SK-N-DZ (cell line): Measurements from ENCODE around the gene CHN2.
A peak's percentile ranks its signal among the peaks of the same experiment; 100 is the strongest.

Experiments used
- DNase-seq: peaks from one replicate; pipeline ENCODE4 v3.0.0-alpha.2; 2015; ENCODE audit warnings: low spot score

The CHN2 gene

DNA sequence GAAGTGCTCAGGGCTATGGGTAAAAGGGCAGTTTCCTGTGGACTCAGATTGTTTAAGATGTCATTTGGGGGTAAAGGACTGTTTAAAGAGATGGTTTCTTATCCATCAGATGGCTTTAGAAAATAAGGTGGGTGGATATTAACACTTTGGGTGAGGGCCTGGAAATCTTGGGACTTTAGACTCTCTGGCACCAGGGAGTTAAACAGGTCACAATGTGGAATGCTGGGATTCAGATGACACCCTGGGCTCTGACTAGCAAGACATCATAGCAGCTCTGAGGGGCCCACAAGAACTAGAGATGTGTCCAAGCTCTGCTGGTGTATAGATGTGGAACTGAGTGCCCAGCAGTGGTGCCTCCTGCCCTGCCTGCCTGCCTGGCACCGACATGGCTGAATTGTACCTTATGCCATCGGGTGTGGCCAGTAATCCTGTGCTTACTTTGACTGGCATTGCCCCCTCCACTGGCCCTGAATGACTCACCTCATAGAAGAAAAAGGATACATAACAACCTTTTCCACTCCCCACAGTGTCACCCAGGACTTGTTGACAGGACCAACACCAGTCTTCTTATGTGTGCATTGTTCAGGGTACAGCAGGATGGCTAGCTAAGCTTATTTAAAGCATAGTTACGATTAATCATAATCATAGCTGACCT lies 269.1 kb downstream of the CHN2 start:
- no peak for DNase-seq

DNA sequence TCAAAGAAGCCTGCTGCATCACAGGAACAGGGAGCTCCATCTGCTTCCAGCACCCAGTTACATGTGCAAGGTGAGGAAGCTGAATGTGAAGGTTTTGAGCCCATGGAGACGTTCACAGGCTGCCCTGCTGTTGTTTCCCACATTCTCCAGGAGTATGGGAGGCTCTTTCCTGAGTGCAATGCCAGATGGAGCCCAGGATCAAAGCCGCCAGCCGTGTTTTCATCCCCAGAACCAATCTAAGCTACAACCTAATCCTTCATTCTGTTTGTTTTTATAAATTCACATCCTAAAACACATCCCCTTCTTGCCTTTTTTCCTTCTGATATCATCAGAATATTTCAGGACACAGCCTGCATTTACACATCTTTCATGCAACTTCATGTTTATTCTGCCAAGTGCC lies 270.2 kb downstream of the CHN2 start:
- DNase-seq, result no peak

DNA sequence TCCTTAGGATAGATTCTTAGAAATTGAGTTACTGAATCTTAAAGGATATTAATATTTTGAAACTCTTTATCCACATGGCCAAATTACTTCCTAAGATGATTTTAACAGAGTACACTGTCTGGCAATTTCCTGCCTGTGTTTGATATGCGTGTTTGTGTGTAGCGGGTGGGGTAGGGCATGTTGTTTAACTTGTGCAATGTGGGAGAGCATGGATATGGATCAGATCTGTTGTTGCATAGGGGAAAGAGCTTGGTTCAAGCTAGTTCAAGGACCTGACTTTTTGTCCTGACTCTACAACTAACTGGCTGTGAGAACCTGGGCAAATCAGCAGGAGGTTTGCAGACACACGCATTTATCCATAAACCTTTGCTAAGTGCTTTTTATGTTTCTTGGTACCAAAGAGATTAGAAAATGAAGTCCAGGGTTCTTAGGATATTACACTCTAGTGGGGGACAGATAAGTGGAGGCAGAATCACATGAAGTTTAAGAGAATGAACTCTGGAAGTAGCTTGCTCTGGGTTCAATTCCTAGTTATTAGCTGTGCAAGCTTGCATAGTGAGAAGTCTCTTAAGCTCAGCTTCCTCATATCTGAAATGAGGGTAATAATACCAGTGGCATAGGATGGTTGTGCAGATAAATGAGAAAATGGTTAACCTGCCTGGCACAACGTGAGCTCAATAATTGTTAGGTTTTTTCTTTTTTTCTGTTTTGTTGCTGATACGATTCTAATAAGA lies 272.8 kb downstream of the CHN2 start:
- no peak for DNase-seq

DNA sequence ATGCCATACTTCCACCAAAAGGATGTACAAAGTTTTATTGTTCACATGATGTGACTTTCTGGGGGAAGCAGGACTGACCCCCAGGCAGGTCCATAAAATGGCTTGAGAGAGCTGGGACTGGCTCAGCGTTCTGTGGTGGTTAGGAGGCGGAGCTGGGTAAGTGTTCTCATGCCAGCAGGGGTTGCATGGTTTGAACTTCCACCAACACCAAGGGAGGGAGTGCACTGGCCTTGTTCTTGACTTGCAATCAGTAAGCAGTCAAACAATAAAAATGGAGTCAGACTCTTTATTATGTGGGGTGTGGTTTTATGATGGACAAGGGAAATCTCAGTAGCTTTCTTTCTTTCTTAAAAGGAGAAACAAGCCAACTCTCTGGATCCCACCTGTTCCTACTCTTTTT lies 273.6 kb downstream of the CHN2 start:
- no peak for DNase-seq

DNA sequence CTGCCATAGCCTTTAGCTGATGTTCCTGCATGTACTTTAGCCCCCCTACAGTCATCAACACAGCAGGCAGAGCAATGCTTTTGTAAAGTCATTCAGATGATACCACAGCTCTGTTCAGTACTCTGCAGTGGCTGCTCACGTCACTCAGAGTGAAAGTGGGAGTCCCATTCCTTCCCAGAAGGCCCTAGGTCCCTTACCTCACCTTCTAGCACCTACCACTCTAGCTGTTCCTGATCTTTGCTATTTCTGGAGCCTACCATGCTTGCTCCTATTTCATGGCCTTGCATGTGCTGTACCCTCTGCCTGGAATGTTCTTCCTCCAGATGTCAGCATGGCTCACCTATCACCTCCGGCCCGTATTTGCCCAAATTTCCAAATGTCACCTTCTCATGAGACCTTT lies 274.7 kb downstream of the CHN2 start:
- no peak for DNase-seq

DNA sequence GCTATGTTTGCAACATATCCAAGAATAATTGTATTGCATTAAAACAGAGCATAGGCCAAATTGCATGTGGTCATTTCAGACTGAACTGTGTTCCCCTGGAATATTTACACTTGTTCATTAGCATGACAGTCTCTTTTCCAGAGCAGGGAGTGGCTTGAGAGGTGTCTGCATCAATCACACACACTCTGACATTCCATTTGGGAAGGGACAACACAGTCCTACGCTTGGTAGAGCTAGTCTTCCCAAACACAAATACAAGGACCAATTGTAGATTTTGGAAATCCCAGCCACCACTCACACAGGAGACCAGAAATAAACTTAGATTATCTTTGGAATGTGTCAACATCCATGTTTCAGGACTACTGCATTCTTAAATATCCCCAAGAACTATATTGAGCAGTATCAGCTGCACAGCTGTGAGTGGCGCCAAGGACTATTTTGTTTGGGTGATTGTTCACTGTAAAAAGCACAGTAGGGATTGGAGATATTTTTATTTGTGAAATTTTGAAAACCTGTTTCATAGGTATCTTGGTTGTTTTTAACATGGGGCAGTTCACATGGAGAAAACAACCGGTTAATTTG lies 275.5 kb downstream of the CHN2 start:
- DNase-seq, result no peak

DNA sequence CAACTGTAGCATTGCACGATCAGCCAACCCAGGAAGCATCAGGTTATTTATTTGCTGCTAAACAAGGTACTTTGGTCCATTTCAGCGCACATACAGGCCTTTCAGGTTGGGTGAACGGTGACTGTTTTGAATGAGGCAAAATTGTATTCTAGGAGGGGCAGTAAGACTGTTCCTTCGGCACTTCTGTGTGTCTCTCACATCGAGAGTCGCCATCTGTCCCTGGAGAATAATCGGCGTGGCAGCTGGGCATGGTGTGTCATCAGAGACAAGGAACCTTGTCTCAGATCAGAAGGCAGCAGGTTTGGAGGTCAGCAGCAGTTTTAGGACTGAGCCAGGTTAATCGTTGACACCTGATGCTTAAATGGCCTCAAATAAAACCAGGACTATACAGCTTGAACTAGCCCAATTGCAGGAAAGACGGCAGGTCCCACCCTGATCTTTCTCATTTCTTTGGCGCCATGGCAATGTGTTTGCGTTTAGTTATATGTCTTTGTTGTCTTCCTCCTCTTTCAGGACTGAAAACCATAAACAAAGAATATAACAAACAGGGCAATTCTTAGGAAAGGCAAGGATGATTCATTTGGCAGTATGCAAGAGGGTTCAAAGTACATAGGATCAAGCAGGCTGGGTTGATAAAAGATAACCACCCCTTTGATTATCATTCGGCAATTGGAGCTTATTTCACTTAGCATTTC lies 277.0 kb downstream of the CHN2 start:
- no peak for DNase-seq

DNA sequence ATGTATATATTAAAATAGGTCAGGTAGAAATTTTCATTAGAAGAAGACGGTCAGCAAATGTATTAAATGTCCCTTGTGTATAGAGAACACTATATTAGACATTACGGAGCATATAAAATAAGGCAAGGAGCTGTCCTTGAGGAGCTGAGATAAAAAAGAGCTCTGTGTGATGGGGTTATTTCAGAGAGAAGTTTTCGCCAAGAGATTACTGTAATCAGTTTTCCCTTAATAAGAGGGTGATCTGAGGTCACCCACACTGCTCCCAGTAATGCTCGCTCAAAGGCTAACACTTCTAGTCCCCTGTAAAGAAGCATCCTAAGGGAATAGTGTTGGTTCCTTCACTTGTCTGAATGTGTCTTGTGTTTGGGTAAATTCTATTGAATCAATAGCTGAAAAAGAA lies 282.3 kb downstream of the CHN2 start:
- DNase-seq, result no peak

DNA sequence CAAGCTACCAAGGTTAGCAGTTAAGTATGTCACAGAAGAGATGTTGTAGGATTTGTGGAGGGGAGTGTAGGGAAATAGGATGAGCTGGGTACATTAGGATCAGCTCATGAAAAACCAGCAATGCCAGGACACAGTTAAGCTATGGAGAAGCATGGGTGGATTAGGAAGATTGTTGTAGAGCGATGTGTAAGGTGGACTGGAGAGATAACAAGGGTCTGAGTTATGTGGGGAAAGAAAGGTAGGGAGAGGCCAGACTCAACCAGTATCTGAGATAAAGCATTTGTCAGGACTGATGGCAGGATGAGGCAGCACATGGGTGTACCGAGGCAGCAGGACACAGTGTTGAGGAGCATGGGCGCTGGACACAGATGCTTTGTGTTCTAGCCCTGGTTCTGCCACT lies 283.7 kb downstream of the CHN2 start:
- DNase-seq, result no peak

DNA sequence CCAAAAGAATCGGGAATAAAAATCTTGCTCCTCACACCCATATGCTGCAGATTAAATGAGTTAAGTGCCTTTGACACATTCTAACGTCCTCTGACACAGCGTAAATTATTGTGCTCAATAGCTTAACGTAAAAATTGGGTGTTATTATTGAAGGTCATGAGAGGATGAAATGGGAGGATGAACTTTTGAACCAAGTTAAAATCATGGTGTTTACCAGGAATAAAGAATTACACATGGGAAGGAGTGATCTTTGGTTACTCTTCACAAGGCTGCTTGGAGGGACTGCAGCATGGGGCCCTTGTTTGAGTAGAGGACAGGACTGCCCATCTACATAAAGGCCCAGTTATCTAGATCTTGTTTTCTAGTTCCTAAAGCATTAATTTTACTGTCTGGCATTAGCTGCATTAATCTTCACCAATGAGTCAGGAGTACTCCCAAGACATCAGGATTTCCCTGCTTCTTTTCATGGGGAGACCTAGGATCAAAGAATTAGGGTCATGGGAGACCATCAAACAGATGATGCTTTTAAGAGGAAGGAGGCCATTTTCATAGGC lies 284.2 kb downstream of the CHN2 start:
- DNase-seq, result no peak

DNA sequence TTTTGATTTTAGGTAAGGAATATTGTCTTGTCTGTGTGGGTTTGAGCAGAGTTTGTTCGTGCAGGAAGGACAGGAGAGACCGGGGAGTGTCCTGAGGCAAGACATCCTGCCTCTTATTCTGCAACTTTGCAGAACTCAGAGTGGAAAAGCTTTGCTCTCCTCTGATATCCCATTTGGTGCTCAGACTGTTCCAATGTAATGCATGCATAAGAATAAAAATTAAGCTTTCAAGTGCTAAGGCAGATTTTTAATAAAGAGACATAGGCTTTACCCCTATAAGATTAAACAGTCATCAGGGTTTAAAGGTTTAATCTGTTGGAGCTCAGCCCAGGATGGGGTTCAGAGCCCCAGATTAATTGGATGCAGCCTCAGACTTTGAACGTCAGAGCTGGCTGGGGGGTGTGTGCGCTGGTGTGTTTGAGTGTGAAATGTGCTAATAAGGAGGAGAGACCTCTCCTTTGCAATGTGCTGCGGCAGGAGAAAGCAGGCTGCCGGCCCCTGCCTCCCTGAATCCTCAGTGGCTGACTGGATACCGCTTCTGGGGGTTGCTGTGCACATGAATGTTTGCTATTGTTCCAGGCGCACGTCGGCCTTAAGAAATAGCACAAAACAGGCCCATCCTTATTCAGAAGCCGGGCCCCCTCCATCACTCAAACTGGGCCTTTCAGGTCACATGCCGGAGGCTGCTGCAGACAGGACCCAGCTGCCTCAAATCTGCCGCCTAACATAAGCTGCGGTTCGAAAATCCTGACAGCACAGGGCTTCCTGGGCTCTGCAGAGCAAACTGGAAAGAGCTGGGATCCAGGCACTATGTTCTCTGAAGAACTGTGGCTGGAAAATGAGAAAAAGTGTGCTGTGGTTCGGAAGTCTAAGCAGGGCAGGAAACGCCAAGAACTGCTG lies 285.0 kb downstream of the CHN2 start:
- DNase-seq, result no peak

DNA sequence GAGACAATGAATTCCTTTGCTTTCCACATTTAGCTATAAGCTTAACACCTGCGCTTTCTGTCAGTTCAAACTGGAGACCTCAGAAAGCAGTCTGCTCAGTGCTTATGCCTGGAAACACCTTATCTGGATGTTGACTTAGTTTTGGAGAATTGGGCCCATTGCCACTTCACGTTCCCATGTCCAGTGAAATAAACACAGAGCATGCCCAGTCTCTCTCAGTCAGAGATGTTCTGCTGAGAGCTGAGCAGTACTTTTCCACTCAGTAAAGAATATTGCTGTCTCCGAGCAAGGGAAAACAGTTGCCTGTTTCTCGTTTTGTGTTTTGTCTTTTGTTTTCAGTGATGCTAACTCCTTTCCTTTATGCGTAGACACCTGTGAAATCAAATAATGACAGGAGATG lies 285.9 kb downstream of the CHN2 start:
- DNase-seq, result no peak

DNA sequence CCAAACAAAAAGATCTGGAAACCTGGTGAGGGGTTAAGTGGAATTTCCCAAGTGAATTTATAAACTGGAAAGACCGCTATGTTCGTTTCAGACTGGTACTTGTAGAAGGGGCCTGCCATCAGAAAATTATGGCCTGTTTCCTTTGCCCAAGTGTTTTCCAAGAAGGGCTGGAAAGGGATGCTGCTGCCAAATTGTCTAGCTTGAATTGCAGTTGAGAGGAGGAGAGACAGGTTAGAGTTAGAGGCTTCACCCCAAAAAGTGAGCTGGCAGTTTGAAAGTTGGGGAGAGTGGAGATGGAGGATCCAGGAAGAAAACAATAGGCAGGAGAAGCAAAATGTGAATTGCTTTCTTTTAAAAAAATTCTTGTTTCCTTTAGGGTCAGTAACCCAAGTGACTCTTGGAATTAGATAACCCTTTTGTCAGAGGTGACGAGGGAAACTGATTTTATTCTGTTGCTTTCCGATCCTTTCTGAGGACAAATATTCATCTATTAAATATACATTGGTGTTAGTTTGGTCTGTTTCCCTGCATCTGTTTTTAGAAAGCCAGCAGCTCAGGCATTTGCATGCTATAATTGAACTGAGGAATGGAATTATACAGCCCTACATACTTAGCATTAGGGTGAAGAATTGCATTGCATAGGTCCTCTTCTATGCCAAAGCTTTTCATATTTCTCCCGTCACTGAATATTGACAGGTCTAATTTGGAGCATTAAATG lies 286.5 kb downstream of the CHN2 start:
- no peak for DNase-seq

DNA sequence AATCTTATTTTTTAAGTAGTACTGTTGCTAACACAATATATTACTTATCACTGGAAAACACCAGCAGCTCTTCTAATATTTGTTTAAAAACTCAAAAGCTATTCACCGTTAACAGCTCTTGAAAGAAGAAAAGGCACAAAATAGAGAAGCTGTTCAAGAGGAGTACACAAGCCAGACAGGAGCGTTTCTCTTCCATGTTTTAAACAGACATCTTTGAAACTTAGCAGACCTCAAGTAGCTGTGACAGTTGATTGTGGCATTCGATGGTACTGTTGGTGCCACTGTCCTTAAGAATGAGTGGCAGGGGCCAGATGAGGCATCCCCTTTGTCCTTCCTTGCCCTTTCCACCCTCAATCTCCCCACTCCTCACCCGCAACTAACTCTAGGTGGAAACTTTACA lies 287.5 kb downstream of the CHN2 start:
- no peak for DNase-seq

DNA sequence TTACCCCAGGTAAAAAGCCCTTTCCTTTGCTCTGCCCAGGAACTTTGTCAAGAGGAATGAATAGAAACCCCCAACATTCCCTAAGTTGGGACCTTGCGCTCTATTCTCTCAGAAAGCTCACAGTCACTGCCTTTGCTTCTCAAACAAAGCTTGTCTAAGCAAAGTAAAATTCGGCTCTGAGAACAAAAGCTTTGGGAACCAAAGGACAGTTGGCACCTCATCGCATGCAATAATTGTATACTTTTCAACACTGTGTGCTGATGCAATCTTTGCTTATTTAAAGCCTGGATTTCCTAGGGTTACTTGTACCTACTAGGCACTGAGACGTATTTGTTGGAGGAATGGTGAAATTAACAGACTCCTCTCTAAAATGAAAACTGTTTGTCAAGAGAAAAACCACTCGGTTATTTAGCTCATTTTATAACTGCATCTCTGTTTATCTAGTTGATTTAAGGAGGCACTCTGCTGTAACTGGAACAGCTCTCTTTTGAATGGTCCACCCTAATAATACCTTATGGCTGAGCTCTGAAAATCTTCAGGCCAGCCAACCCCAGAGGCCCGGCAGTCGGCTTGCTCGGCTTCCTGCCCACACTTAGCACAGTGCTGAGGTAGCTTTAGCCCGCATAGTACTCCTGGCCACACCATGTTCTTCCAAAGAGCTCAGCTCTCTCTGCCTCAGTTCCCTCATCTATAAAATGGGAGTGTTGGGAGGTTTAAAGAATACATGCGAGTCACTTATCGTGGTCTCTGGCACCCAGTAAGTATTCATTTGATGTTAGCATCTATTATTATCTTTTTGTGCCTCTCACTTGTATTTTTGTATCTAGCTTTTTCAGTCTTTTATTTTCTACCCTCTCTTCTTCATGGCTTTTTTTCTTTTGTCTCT lies 288.9 kb downstream of the CHN2 start:
- DNase-seq, result no peak

DNA sequence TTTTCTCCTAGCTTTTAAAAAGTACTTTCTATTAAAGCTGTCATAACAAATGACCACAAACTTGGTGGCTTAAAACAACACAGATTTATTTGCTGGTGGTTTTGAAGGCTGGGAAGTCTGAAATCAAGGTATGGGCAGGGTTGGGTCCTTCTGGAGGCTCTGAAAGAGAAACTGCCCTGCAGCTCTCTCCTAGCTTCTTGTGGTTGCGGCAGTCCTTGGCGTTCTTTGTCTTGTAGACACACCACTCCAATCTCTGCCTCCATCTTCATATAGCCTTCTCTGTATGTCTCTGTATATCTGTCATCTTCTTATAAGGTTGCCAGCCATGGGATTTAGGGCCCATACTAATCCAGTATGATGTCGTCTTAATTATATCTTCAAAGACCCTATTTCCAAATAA lies 289.7 kb downstream of the CHN2 start:
- DNase-seq, result no peak

DNA sequence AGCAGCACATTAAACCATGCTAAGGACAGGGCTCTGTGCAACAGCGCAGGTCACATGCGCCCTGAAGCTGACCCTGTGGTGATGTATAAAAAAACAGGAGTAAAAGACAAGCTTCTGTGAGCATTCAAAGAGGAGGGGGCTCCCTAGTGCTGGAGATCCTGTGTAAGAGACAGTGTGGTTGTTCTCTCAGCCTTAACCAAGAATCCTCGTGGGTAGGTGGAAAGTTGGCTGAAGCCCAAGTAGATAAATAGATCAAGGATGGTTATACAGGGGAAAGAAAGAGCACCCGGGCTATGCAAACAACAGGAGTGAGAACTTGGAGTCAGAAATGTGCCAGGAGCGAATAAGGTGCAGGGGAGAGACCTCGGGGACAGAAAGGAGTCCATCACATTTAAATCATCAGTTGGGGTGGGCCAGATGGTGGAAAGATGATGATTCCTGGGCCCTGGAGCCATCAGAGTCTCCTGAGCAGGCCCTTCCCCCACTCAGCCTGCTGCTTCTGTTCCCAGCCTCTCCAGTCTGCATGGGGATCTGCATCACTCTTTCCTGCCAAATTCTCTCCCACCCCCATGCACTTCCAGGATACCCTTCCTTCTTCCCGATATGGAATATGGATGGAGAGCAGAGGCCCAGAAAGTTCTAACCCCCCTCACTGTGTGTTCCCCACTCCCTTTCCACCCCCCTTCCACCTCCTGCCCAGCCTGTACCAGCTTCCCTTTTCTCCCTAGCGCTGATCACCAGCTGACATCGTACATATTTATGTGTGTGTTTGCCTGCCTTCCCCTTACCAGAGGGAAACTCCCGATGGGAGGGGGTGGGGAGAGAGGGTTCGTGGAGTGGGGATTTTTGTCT lies 291.0 kb downstream of the CHN2 start:
- peak; percentile 40 for DNase-seq

DNA sequence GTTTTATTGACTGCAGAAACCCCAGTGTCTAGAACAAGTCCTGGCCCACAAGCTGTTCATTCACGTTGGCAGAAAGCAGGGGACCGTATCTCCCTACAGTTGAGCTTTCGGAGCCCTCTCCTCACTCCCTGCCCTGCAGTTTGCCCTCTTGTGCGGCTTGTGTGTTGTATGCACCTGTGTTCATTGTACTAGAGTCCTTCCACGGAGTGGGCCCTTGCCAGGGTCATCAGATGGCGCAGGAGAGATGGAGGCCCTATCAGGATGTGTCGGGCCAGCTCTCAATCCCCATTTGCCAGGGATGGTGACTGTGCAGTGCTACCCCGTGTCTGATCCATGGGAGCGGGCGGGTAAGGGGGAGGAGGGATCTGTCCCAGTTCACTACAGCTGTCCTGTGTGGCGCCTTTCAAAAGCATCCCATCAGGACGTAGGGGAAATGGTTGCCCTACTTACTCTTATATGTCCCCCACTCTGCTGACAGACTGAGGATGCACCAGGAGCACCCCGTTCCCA lies 291.7 kb downstream of the CHN2 start:
- no peak for DNase-seq
